Gastrocnemius medialis (tissue), 4 donors: Measurements from ENCODE around the gene PLCL2. TPM values are rescaled to one million over a fixed set of nuclear protein-coding genes. Genes with fewer than 3 reads are reported as not detected.

Source experiments
- ATAC-seq, 2 donors: fragments of 150-250 bp; one replicate each; pipeline ENCODE4 v1.9.1; 2016
- DNase-seq, 2 donors: peaks; one replicate each; pipeline ENCODE4 v3.0.0-alpha.2; 2019
- H3K27ac ChIP-seq, 4 donors: fragments of 200-600 bp; sonication (generic); 1 replicate in 1 of 4; 2 replicates in 3 of 4; pipeline ENCODE4 v1.5.1; 2016 to 2018; ENCODE audit warnings: mild to moderate bottlenecking in 2 of 4, moderate library complexity in 1 of 4
- H3K27me3 ChIP-seq, 3 donors: fragments of 200-600 bp; sonication (generic) in 2 of 3; 1 replicate in 1 of 3; 2 replicates in 2 of 3; pipeline versions ENCODE4 v1.5.1 to v1.6.0; 2016 to 2019; ENCODE audit warnings: mild to moderate bottlenecking in 1 of 3, moderate library complexity in 1 of 3
- H3K36me3 ChIP-seq, 2 donors: fragments of 200-600 bp; sonication (generic) in 1 of 2; one replicate each; pipeline ENCODE4 v1.5.1; 2017 to 2018
- H3K4me1 ChIP-seq, 2 donors: fragments of 200-600 bp; sonication (generic) in 1 of 2; one replicate each; pipeline ENCODE4 v1.5.1; 2016 to 2017; ENCODE audit warnings: mild to moderate bottlenecking in 2 of 2
- H3K4me3 ChIP-seq, 4 donors: fragments of 200-600 bp; sonication (generic) in 3 of 4; 1 replicate in 1 of 4; 2 replicates in 3 of 4; pipeline ENCODE4 v1.5.1; 2016 to 2019; ENCODE audit warnings: mild to moderate bottlenecking in 2 of 4
- H3K9me3 ChIP-seq, 3 donors: fragments of 200-600 bp; sonication (generic) in 2 of 3; 1 replicate in 1 of 3; 2 replicates in 2 of 3; pipeline ENCODE4 v1.5.1; 2016 to 2019
- POLR2A ChIP-seq, 2 donors: fragments of 450-650 bp; IDR thresholded peaks; one replicate each; pipeline ENCODE4 v1.6.1; 2017; ENCODE audit warnings: antibody characterized with exemption in 2 of 2, mild to moderate bottlenecking in 2 of 2, moderate library complexity in 2 of 2
- in situ Hi-C, 4 donors: fragments of 200-750 bp; cut with MboI; loops; one replicate each; pipeline versions ENCODE4 v1.15.0 to v1.8.0; 2017; ENCODE audit warnings: low sequenced_read_pairs in 4 of 4
- intact Hi-C: fragments of 100-400 bp; cut with DNase I; formaldehyde crosslinking; loops from one replicate; pipeline ENCODE4 v1.15.1; 2023; ENCODE audit warnings: low total_unique reads
- total RNA-seq, 4 donors: library from RNA; depleted of rRNA; stranded (reverse); fragments of >200 nt; gene quantifications; one replicate each; pipeline versions ENCODE4 v1.1.0 to v1.2.3, GENCODE V29; 2016
- TF ChIP-seq, protein P1 (sequence below), 5 experiments: fragments of 450-650 bp in 3 of 5; fragments of 200-600 bp in 2 of 5; sonication (generic) in 2 of 5; IDR thresholded peaks in 4 of 5; conservative IDR thresholded peaks in 1 of 5; 1 replicate in 4 of 5; 2 replicates in 1 of 5; pipeline ENCODE4 v1.5.1; 2016 to 2019; ENCODE audit warnings: antibody characterized with exemption in 5 of 5, mild to moderate bottlenecking in 3 of 5, moderate library complexity in 3 of 5

PLCL2 gene
- total RNA-seq, 4 donors from 2014 or later, result 23.9 to 37.2 (median 32.7) TPM

DNA sequence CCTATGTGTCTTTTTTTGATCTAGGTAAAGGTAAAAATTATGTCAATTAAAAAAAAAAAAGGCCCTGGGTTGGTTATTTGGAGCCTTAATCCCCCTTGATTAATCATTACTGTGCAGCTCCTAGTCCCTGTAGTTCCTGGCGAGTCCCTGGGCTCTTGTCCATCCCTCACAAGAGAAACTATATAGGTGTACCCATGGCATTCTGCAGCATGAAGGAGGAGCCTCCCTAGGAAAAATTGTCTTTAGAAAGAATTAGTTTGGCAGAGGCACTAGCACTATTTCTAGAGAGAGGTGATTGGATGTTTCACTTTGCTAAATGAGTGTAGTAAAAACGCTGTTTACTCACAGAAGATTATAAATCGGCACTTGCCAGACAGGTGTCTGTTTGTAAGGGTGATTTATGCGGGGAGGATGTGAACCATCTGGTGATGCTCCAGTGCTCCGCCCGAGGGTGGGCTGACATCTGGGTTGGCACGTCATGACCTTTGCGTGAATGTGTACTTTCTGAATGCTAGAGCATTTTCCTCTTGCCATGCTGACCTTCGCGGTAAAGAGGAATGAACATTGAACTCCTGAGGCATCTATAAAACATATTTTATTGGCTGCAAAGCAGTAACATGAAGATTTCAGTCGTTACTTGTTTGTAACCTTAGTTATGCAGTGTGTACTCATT is 12.6 kb downstream of the PLCL2 start:
- in situ Hi-C loops, result no loop called here
- intact Hi-C loops, result loop anchor here (10.0 kb wide), 1 partner anchor 633 kb away; the partner anchor contains the start of genes DPH3 and OXNAD1
- ATAC-seq (peak; percentile 54 to 57), DNase-seq (no peak)
- TF ChIP-seq, protein P1, sequence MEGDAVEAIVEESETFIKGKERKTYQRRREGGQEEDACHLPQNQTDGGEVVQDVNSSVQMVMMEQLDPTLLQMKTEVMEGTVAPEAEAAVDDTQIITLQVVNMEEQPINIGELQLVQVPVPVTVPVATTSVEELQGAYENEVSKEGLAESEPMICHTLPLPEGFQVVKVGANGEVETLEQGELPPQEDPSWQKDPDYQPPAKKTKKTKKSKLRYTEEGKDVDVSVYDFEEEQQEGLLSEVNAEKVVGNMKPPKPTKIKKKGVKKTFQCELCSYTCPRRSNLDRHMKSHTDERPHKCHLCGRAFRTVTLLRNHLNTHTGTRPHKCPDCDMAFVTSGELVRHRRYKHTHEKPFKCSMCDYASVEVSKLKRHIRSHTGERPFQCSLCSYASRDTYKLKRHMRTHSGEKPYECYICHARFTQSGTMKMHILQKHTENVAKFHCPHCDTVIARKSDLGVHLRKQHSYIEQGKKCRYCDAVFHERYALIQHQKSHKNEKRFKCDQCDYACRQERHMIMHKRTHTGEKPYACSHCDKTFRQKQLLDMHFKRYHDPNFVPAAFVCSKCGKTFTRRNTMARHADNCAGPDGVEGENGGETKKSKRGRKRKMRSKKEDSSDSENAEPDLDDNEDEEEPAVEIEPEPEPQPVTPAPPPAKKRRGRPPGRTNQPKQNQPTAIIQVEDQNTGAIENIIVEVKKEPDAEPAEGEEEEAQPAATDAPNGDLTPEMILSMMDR (IDR thresholded peaks at IDR 0.05 in 4 of 5, conservative IDR thresholded peaks at IDR 0.05 in 1 of 5), result no peak
- no peak for TF ChIP-seq POLR2A (IDR thresholded peaks at IDR 0.05)
- peak overlapping the region; percentile 18 to 42 (median 31) for H3K4me3 ChIP-seq
- peaks cover 72 to 88% of the 10 kb centered on the region in 2 donors for H3K4me1 ChIP-seq
- no peaks in the 10 kb centered on the region for H3K27me3 ChIP-seq
- no peaks in the 10 kb centered on the region for H3K36me3 ChIP-seq
- H3K9me3 ChIP-seq, result no peaks in the 10 kb centered on the region
- peak overlapping the region; percentile 72 to 84 (median 78) for H3K27ac ChIP-seq

DNA sequence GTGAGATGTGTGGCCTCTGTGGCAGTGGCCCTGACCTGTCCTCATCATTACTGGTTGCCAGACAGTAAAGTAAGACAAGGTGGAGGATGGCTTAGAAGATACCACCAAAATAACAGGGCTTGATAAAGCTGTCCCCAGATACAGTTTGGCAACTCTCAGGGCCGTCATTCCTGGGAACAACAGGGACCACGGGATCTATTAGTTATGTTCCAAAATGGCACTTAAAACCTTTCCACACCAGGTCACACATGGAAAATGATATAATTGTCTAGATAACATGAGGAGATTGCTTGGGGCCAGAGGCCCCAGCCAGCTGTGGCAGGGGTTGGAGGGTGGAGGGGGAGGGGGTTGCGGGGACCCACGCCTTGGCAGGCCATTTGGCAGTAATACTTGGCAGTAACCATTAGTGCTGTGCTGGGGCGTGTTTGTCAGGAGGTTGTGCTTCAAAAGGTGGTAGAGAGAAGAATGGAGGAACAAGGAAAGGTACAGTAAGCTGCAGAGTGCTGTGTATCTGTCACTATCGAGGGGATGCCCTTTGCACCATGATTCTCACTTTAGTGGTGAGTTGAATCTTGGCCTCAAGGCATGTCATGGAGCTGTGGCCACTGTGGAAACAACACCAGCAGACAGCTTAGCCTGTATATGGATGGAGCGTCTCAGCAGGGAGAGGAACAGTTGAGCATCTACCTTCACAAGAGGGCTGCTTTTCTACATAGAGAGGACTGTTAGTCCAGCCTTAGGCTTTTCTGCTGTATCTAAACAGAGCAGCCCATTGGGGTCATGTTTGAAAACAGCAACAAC is 14.0 kb downstream of the PLCL2 start:
- no peaks in the 10 kb centered on the region for H3K27me3 ChIP-seq
- in situ Hi-C loops (no loop called here), intact Hi-C loops (loop anchor here (10.0 kb wide), 1 partner anchor 634 kb away; the partner anchor contains the start of genes DPH3 and OXNAD1)
- peak; percentile 17 to 42 for ATAC-seq
- TF ChIP-seq, protein P1 (IDR thresholded peaks at IDR 0.05 in 4 of 5, conservative IDR thresholded peaks at IDR 0.05 in 1 of 5), result no peak
- TF ChIP-seq POLR2A (IDR thresholded peaks at IDR 0.05), result no peak
- no peaks in the 10 kb centered on the region for H3K9me3 ChIP-seq
- peaks cover 73 to 92% of the 10 kb centered on the region in 2 donors for H3K4me1 ChIP-seq
- no peak overlapping the region for H3K4me3 ChIP-seq
- H3K36me3 ChIP-seq, result no peaks in the 10 kb centered on the region
- no peak for DNase-seq
- peak overlapping the region; percentile 72 to 84 (median 78) for H3K27ac ChIP-seq

DNA sequence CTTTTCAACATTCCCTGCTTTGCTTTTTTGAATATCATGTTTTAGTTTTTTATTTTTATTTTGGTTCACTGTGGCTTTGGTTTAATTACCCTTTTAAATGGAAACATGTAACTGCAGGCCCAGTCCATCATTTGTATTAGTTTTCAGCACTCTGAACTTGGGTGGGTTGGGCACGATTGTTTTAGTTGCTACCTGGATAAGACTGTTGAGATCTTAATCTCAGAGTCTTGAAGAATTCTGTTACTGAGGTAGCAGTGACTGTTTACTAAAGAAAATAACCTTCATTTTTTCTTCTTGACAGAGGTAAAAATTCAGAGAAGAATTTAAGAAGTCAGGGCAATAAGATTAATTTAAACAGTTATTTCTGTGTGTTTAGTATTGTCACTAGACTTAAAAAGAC is 15.2 kb downstream of the PLCL2 start:
- Histone ChIP-seq H3K4me1 (peaks cover 84 to 94% of the 10 kb centered on the region in 2 donors), H3K36me3 (no peaks in the 10 kb centered on the region), H3K27me3 (no peaks in the 10 kb centered on the region), H3K4me3 (no peak overlapping the region), H3K27ac (peak overlapping the region; percentile 72 to 84 (median 78)), H3K9me3 (no peaks in the 10 kb centered on the region)
- in situ Hi-C loops, result no loop called here
- ATAC-seq (no peak), DNase-seq (no peak)
- intact Hi-C loops, result loop anchor here (10.0 kb wide), 1 partner anchor 635 kb away; the partner anchor contains the start of genes DPH3 and OXNAD1
- TF ChIP-seq, protein P1 (IDR thresholded peaks at IDR 0.05 in 4 of 5, conservative IDR thresholded peaks at IDR 0.05 in 1 of 5), result no peak
- TF ChIP-seq POLR2A (IDR thresholded peaks at IDR 0.05), result no peak

GRCh38 chr3:16900779-16901440 is 16.2 kb downstream of the PLCL2 start:
- in situ Hi-C loops (no loop called here), intact Hi-C loops (no loop called here)
- peaks cover 92 to 99% of the 10 kb centered on the region in 2 donors for H3K4me1 ChIP-seq
- no peaks in the 10 kb centered on the region for H3K27me3 ChIP-seq
- no peaks in the 10 kb centered on the region for H3K36me3 ChIP-seq
- DNase-seq (no peak), ATAC-seq (no peak)
- no peak for TF ChIP-seq POLR2A (IDR thresholded peaks at IDR 0.05)
- TF ChIP-seq, protein P1 (IDR thresholded peaks at IDR 0.05 in 4 of 5, conservative IDR thresholded peaks at IDR 0.05 in 1 of 5), result no peak
- H3K27ac ChIP-seq, result peak overlapping the region; percentile 62 to 82 (median 72)
- H3K9me3 ChIP-seq, result no peaks in the 10 kb centered on the region
- H3K4me3 ChIP-seq, result no peak overlapping the region
